Esophagus muscularis mucosa (tissue), 4 donors: ENCODE data around the gene SLC24A3. TPM values are rescaled to one million over a fixed set of nuclear protein-coding genes. Genes with fewer than 3 reads are reported as not detected.
A peak's percentile ranks its signal among the peaks of the same experiment; 100 is the strongest.

Experiments used
- DNase-seq: peaks from one replicate; pipeline ENCODE4 v3.0.0-alpha.2; 2017; ENCODE audit errors: extremely low spot score
- H3K27ac ChIP-seq, 4 donors: fragments of 200-600 bp; sonication (generic); replicated peaks in 1 of 4; 1 replicate in 3 of 4; 2 replicates in 1 of 4; pipeline ENCODE4 v1.5.1; 2016 to 2019; ENCODE audit warnings: mild to moderate bottlenecking in 1 of 4
- H3K27me3 ChIP-seq, 4 donors: fragments of 200-600 bp; sonication (generic); one replicate each; pipeline versions ENCODE4 v1.5.1 to v1.6.0; 2016 to 2019
- H3K36me3 ChIP-seq, 4 donors: fragments of 200-600 bp; sonication (generic); one replicate each; pipeline ENCODE4 v1.5.1; 2016 to 2019
- H3K4me1 ChIP-seq, 4 donors: fragments of 200-600 bp; sonication (generic); one replicate each; pipeline ENCODE4 v1.5.1; 2016 to 2019
- H3K4me3 ChIP-seq, 4 donors: fragments of 200-600 bp; sonication (generic); 1 replicate in 2 of 4; 2 replicates in 2 of 4; pipeline ENCODE4 v1.5.1; 2016 to 2019; ENCODE audit warnings: mild to moderate bottlenecking in 4 of 4, moderate library complexity in 1 of 4
- H3K9me3 ChIP-seq, 4 donors: fragments of 200-600 bp; sonication (generic); 1 replicate in 3 of 4; 2 replicates in 1 of 4; pipeline ENCODE4 v1.5.1; 2016 to 2019
- EP300 ChIP-seq: sonication (generic); formaldehyde crosslinking; IDR thresholded peaks from one replicate; pipeline ENCODE4 v1.6.1; 2017; ENCODE audit warnings: antibody characterized with exemption
- POLR2A ChIP-seq: fragments of 450-650 bp; IDR thresholded peaks from one replicate; pipeline ENCODE4 v1.6.1; 2017; ENCODE audit warnings: antibody characterized with exemption, moderate library complexity, mild to moderate bottlenecking, low read depth
- POLR2AphosphoS5 ChIP-seq, 2 donors: sonication (generic); formaldehyde crosslinking; IDR thresholded peaks; one replicate each; pipeline ENCODE4 v1.6.1; 2017; ENCODE audit warnings: antibody characterized with exemption in 2 of 2
- WGBS: methylation state at CpG from one replicate; pipeline ENCODE4 v1.1.5; 2018; 5-methylcytosine and 5-hydroxymethylcytosine counted together
- intact Hi-C: fragments of 100-400 bp; cut with DNase I; formaldehyde crosslinking; loops from one replicate; pipeline ENCODE4 v1.15.1; 2023
- total RNA-seq, 4 donors: library from RNA; depleted of rRNA; stranded (reverse); fragments of >200 nt; gene quantifications; one replicate each; pipeline versions ENCODE4 v1.1.0 to v1.2.1, GENCODE V29; 2016
- TF ChIP-seq, protein P1 (sequence below), 3 experiments: fragments of 200-600 bp in 2 of 3; fragments of 450-650 bp in 1 of 3; sonication (generic) in 2 of 3; IDR thresholded peaks; one replicate each; pipeline ENCODE4 v1.5.1; 2017 to 2019; ENCODE audit warnings: antibody characterized with exemption in 3 of 3, mild to moderate bottlenecking in 2 of 3, moderate library complexity in 1 of 3

Gene SLC24A3
- total RNA-seq, 4 donors from 2014 or later = 4.6 to 11.5 (median 6.6) TPM

DNA sequence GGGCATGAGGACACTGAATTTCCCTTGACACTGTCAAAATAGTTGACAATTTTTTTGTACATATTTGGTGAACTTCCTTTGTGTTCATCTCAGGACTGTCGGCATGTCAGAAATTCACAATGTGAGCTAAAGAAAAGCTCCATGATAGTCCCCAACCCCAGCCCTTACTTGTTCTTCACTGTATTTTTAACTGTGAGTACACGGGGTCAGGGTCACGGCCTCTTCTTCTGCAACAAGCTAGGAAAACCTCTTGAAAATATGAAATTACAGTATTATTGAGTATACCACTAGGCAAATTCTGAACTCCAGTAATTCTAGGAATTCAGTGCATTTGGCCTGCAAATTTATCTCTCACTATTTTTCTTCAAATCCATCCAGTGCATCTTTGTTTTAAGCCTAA lies 199.4 kb downstream of the SLC24A3 start:
- intact Hi-C loops = no loop called here
- DNase-seq = no peak
- Histone ChIP-seq H3K36me3 (no peaks in the 10 kb centered on the region), H3K4me1 (no peaks in the 10 kb centered on the region), H3K27ac (no peak overlapping the region), H3K27me3 (no peaks in the 10 kb centered on the region), H3K4me3 (no peak overlapping the region), H3K9me3 (no peaks in the 10 kb centered on the region)
- 89% methylated on average over 3 of the region's 3 CpGs for WGBS
- no peak for TF ChIP-seq POLR2AphosphoS5 (IDR thresholded peaks at IDR 0.05)
- no peak for TF ChIP-seq EP300
- TF ChIP-seq, protein P1, sequence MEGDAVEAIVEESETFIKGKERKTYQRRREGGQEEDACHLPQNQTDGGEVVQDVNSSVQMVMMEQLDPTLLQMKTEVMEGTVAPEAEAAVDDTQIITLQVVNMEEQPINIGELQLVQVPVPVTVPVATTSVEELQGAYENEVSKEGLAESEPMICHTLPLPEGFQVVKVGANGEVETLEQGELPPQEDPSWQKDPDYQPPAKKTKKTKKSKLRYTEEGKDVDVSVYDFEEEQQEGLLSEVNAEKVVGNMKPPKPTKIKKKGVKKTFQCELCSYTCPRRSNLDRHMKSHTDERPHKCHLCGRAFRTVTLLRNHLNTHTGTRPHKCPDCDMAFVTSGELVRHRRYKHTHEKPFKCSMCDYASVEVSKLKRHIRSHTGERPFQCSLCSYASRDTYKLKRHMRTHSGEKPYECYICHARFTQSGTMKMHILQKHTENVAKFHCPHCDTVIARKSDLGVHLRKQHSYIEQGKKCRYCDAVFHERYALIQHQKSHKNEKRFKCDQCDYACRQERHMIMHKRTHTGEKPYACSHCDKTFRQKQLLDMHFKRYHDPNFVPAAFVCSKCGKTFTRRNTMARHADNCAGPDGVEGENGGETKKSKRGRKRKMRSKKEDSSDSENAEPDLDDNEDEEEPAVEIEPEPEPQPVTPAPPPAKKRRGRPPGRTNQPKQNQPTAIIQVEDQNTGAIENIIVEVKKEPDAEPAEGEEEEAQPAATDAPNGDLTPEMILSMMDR (IDR thresholded peaks at IDR 0.05) = no peak
- no peak for TF ChIP-seq POLR2A

- 75% methylated on average over 3 of the region's 3 CpGs for WGBS
- intact Hi-C loops = no loop called here
- TF ChIP-seq POLR2A = no peak
- TF ChIP-seq EP300 = no peak
- TF ChIP-seq POLR2AphosphoS5 (IDR thresholded peaks at IDR 0.05) = no peak
- TF ChIP-seq, protein P1 (IDR thresholded peaks at IDR 0.05) = no peak
- no peak overlapping the region for H3K4me3 ChIP-seq
- H3K9me3 ChIP-seq = no peaks in the 10 kb centered on the region
- H3K27ac ChIP-seq = no peak overlapping the region
- DNase-seq = no peak
- H3K36me3 ChIP-seq = no peaks in the 10 kb centered on the region
- no peaks in the 10 kb centered on the region for H3K27me3 ChIP-seq
- H3K4me1 ChIP-seq = no peaks in the 10 kb centered on the region
Observed at GRCh38 chr20:19412254-19412653, 199.8 kb downstream of the SLC24A3 start.

DNA sequence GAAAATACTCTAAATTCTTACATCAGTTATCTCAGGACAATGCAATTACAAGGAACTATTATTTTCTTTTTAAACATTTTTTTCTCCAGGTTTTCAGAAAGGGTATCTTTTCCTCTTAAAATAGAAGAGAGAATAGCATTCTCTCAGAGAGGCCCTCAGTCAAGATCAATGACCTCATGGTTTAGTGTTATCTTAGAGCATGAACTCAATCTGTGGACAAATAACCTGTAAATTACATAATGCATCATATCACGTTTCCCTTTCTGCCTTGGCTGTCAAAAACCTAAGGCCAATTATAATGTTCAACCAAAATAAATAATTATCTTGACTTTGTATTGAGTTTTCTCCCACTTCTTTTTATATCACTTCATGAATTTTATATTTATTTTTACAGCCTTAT lies 202.2 kb downstream of the SLC24A3 start:
- no peak for DNase-seq
- Histone ChIP-seq H3K4me1 (peaks cover 0 to 5% (median 2%) of the 10 kb centered on the region in 4 donors), H3K27me3 (no peaks in the 10 kb centered on the region), H3K27ac (no peak overlapping the region), H3K4me3 (no peak overlapping the region), H3K36me3 (no peaks in the 10 kb centered on the region), H3K9me3 (no peaks in the 10 kb centered on the region)
- TF ChIP-seq, protein P1 (IDR thresholded peaks at IDR 0.05) = no peak
- no peak for TF ChIP-seq POLR2AphosphoS5 (IDR thresholded peaks at IDR 0.05)
- TF ChIP-seq POLR2A = no peak
- no peak for TF ChIP-seq EP300
- intact Hi-C loops = no loop called here
- WGBS = 80% methylated on average over 1 of the region's 1 CpG

DNA sequence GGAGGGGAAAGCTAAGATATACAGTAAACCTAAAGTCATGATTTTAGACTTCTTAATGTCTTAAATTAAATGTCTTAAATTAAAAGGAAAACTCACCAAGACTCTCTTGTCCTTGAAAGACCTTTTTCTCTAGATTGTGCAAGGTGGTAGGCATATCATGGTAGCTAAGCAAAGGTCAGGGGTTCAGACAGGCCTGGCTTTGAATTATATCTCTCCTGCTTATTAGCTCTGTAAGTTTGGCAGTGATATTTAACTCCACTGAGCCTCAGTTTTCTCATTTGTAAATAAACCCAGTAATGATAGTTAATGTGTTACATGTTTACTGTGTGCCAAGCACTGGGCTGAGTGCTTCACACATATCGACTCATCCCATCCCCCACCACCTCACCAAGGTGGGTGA lies 203.3 kb downstream of the SLC24A3 start:
- 91% methylated on average over 1 of the region's 1 CpG for WGBS
- Histone ChIP-seq H3K9me3 (no peaks in the 10 kb centered on the region), H3K27me3 (no peaks in the 10 kb centered on the region), H3K27ac (no peak overlapping the region), H3K4me3 (no peak overlapping the region), H3K4me1 (peaks cover 0 to 5% (median 2%) of the 10 kb centered on the region in 4 donors), H3K36me3 (no peaks in the 10 kb centered on the region)
- peak; percentile 19 for DNase-seq
- intact Hi-C loops = no loop called here
- TF ChIP-seq POLR2A (no peak), POLR2AphosphoS5 (IDR thresholded peaks at IDR 0.05) (no peak), EP300 (no peak)
- TF ChIP-seq, protein P1 (IDR thresholded peaks at IDR 0.05) = no peak

DNA sequence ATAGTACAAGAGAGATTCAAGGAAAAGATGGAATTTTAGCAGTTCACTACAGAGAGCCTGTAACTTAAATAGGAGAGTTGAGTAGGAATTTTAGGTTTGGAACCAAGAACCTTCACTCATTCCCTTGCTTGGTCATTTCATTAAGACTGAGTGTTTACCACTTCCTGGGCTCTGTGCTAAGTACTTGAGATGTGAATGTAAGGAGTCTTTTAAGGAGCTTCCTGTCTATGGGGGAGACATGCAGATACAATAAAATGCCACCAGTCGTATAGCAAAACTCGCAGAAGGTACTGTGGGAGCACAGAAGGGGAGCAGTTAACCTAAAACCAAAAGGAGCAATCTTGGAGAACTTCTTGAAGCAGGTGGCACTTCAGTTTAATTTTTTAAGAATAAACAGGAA lies 204.2 kb downstream of the SLC24A3 start:
- 88% methylated on average over 2 of the region's 2 CpGs for WGBS
- Histone ChIP-seq H3K4me3 (no peak overlapping the region), H3K9me3 (no peaks in the 10 kb centered on the region), H3K4me1 (peaks cover 0 to 5% (median 2%) of the 10 kb centered on the region in 4 donors), H3K27me3 (no peaks in the 10 kb centered on the region), H3K36me3 (no peaks in the 10 kb centered on the region), H3K27ac (no peak overlapping the region)
- intact Hi-C loops = no loop called here
- TF ChIP-seq, protein P1 (IDR thresholded peaks at IDR 0.05) = no peak
- TF ChIP-seq EP300 (no peak), POLR2AphosphoS5 (IDR thresholded peaks at IDR 0.05) (no peak), POLR2A (no peak)
- no peak for DNase-seq
